T-cell (primary cell): ENCODE measurements around the gene ROBO2. TPM values are rescaled to one million over a fixed set of nuclear protein-coding genes. Genes with fewer than 3 reads are reported as not detected.

Source experiments
- ATAC-seq, 4 experiments: fragments of 200-7000 bp in 3 of 4; fragments of 150-1000 bp in 1 of 4; cut with Tn5 transposase; replicated peaks in 1 of 4; 1 replicate in 3 of 4; 2 replicates in 1 of 4; pipeline ENCODE4 v1.10.0; 2021; ENCODE audit warnings: moderate library complexity in 3 of 4, mild to moderate bottlenecking in 2 of 4, moderate number of reproducible peaks in 1 of 4
- CTCF ChIA-PET, 2 donors: fragments of 300-600 bp; sonication (Branson Sonifier 250); formaldehyde crosslinking; loops; one replicate each; lab custom pipeline; 2022; ENCODE audit warnings: antibody characterized with exemption in 2 of 2; lab: Charles Lee
- POLR2A ChIA-PET, 2 donors: fragments of 300-600 bp; sonication (Branson Sonifier 250); formaldehyde crosslinking; loops; one replicate each; lab custom pipeline; 2022; ENCODE audit warnings: antibody characterized with exemption in 2 of 2; lab: Charles Lee
- DNase-seq, 35 experiments: peaks; one replicate each; pipeline versions ENCODE4 v3.0.0 to v3.0.0-alpha.2; 2013 to 2023
- H3K27ac ChIP-seq: one replicate; pipeline ENCODE4 v1.5.1; 2013; ENCODE audit warnings: low read length
- H3K27me3 ChIP-seq, 2 experiments: replicated peaks in 1 of 2; 1 replicate in 1 of 2; 2 replicates in 1 of 2; pipeline versions ENCODE4 v1.6.1 to v1.7.0; 2013; ENCODE audit warnings: low read length in 1 of 2, mixed read lengths in 1 of 2; ENCODE audit not compliant: control insufficient read depth in 2 of 2, insufficient read depth in 2 of 2; ENCODE audit errors: extremely low read depth in 1 of 2
- H3K36me3 ChIP-seq, 2 donors: 1 replicate in 1 of 2; 2 replicates in 1 of 2; pipeline versions ENCODE4 v1.6.1 to v1.7.0; 2013; ENCODE audit warnings: low read length in 1 of 2; ENCODE audit not compliant: control insufficient read depth in 2 of 2, insufficient read depth in 1 of 2; ENCODE audit errors: extremely low read depth in 1 of 2
- H3K4me1 ChIP-seq, 2 experiments: 1 replicate in 1 of 2; 2 replicates in 1 of 2; pipeline versions ENCODE4 v1.6.1 to v1.7.0; 2013; ENCODE audit warnings: low read length in 2 of 2, mixed read lengths in 1 of 2; ENCODE audit not compliant: insufficient read depth in 2 of 2, control insufficient read depth in 1 of 2; ENCODE audit errors: extremely low read depth in 1 of 2
- H3K4me3 ChIP-seq, 2 donors: 1 replicate in 1 of 2; 2 replicates in 1 of 2; pipeline versions ENCODE4 v1.5.1 to v1.7.0; 2013; ENCODE audit warnings: mild to moderate bottlenecking in 2 of 2, low read length in 1 of 2, moderate library complexity in 1 of 2; ENCODE audit not compliant: control insufficient read depth in 1 of 2; ENCODE audit errors: extremely low read depth in 1 of 2
- H3K9me3 ChIP-seq: 2 replicates; pipeline ENCODE4 v1.7.0; 2013
- H3K27ac Mint-ChIP-seq, 2 donors: one replicate each; pipeline ENCODE4 v1.8.0; 2020 to 2021; ENCODE audit warnings: mild to moderate bottlenecking in 2 of 2, mixed read lengths in 2 of 2
- H3K27me3 Mint-ChIP-seq, 2 donors: one replicate each; pipeline ENCODE4 v1.8.0; 2021 to 2022; ENCODE audit warnings: mixed read lengths in 2 of 2
- H3K36me3 Mint-ChIP-seq: one replicate; pipeline ENCODE4 v1.8.0; 2021; ENCODE audit warnings: mixed read lengths
- H3K4me1 Mint-ChIP-seq, 3 donors: one replicate each; pipeline ENCODE4 v1.8.0; 2020 to 2022; ENCODE audit warnings: mixed read lengths in 3 of 3, mild to moderate bottlenecking in 1 of 3
- H3K4me3 Mint-ChIP-seq, 3 donors: one replicate each; pipeline ENCODE4 v1.8.0; 2020 to 2022; ENCODE audit warnings: mild to moderate bottlenecking in 3 of 3, mixed read lengths in 3 of 3, moderate library complexity in 3 of 3
- H3K9me3 Mint-ChIP-seq, 3 donors: one replicate each; pipeline ENCODE4 v1.8.0; 2020 to 2022; ENCODE audit warnings: mixed read lengths in 3 of 3
- WGBS: methylation state at CpG from one replicate; pipeline ENCODE4 v1.1.5; 2013; ENCODE audit warnings: missing lambda C conversion rate; ENCODE audit not compliant: insufficient coverage; 5-methylcytosine and 5-hydroxymethylcytosine counted together
- total RNA-seq, 35 experiments: library from RNA in 6 of 35; stranded (reverse) in 6 of 35; fragments of 120-200 nt in 1 of 35; gene quantifications; one replicate each; pipeline versions ENCODE4 v1.2.1 to v1.2.4 and lab custom pipeline; 2013 to 2026

ROBO2 gene
- total RNA-seq, 5 donors from 2014 or later (not counting 1 experiment from before 2014, with no cell fraction given): not detected

- no peaks in the 10 kb centered on the region for H3K4me1 Mint-ChIP-seq
- H3K36me3 Mint-ChIP-seq: no peaks in the 10 kb centered on the region
- no peak overlapping the region for H3K4me3 ChIP-seq
- H3K27ac Mint-ChIP-seq: no peak overlapping the region
- no peak overlapping the region for H3K27ac ChIP-seq
- H3K4me3 Mint-ChIP-seq: no peak overlapping the region
- H3K4me1 ChIP-seq: no peaks in the 10 kb centered on the region
- no peaks in the 10 kb centered on the region for H3K9me3 ChIP-seq
- no peaks in the 10 kb centered on the region for H3K27me3 Mint-ChIP-seq
- ChIA-PET POLR2A (no interaction called here), CTCF (no interaction called here)
- DNase-seq (no peak), ATAC-seq (no peak)
- H3K9me3 Mint-ChIP-seq: peaks cover 5 to 16% (median 12%) of the 10 kb centered on the region in 3 donors
- H3K36me3 ChIP-seq: no peaks in the 10 kb centered on the region
- no CpG with 5 or more reads among the region's 3 CpGs for WGBS
- H3K27me3 ChIP-seq: no peaks in the 10 kb centered on the region
Measured at GRCh38 chr3:77125966-77126365, 86.1 kb downstream of the ROBO2 start.

- Mint-ChIP-seq H3K4me3 (no peak overlapping the region), H3K9me3 (peaks cover 0 to 8% (median 2%) of the 10 kb centered on the region in 3 donors), H3K36me3 (no peaks in the 10 kb centered on the region), H3K27ac (no peak overlapping the region), H3K27me3 (no peaks in the 10 kb centered on the region), H3K4me1 (no peaks in the 10 kb centered on the region)
- WGBS: 100% methylated on average over 2 of the region's 12 CpGs
- Histone ChIP-seq H3K27me3 (no peaks in the 10 kb centered on the region), H3K36me3 (no peaks in the 10 kb centered on the region), H3K27ac (no peak overlapping the region), H3K9me3 (no peaks in the 10 kb centered on the region), H3K4me3 (no peak overlapping the region), H3K4me1 (no peaks in the 10 kb centered on the region)
- ChIA-PET POLR2A (no interaction called here), CTCF (no interaction called here)
- ATAC-seq: no peak
- no peak for DNase-seq
Measured at GRCh38 chr3:77134769-77135168, 94.9 kb downstream of the ROBO2 start.

GRCh38 chr3:77137559-77137958, 97.7 kb downstream of the ROBO2 start:
- H3K36me3 ChIP-seq: no peaks in the 10 kb centered on the region
- H3K4me1 ChIP-seq: no peaks in the 10 kb centered on the region
- POLR2A ChIA-PET: no interaction called here
- Mint-ChIP-seq H3K27me3 (no peaks in the 10 kb centered on the region), H3K4me1 (no peaks in the 10 kb centered on the region), H3K4me3 (no peak overlapping the region), H3K9me3 (peaks cover 4 to 9% (median 7%) of the 10 kb centered on the region in 3 donors), H3K36me3 (no peaks in the 10 kb centered on the region), H3K27ac (no peak overlapping the region)
- H3K4me3 ChIP-seq: no peak overlapping the region
- ATAC-seq (no peak), DNase-seq (no peak)
- no peaks in the 10 kb centered on the region for H3K27me3 ChIP-seq
- CTCF ChIA-PET: no interaction called here
- H3K27ac ChIP-seq: no peak overlapping the region
- 67% methylated on average over 5 of the region's 5 CpGs for WGBS
- no peaks in the 10 kb centered on the region for H3K9me3 ChIP-seq

GRCh38 chr3:77139624-77140023, 99.7 kb downstream of the ROBO2 start:
- Histone ChIP-seq H3K4me3 (no peak overlapping the region), H3K9me3 (no peaks in the 10 kb centered on the region), H3K27me3 (no peaks in the 10 kb centered on the region), H3K27ac (no peak overlapping the region), H3K4me1 (no peaks in the 10 kb centered on the region), H3K36me3 (no peaks in the 10 kb centered on the region)
- Mint-ChIP-seq H3K4me1 (no peaks in the 10 kb centered on the region), H3K9me3 (peaks cover 4 to 14% (median 13%) of the 10 kb centered on the region in 3 donors), H3K27me3 (no peaks in the 10 kb centered on the region), H3K36me3 (no peaks in the 10 kb centered on the region), H3K4me3 (no peak overlapping the region), H3K27ac (no peak overlapping the region)
- WGBS: 100% methylated on average over 1 of the region's 3 CpGs
- DNase-seq (no peak), ATAC-seq (no peak)
- ChIA-PET POLR2A (no interaction called here), CTCF (no interaction called here)

GRCh38 chr3:77141423-77141822, 101.5 kb downstream of the ROBO2 start:
- H3K27ac ChIP-seq: no peak overlapping the region
- no peak overlapping the region for H3K4me3 ChIP-seq
- Mint-ChIP-seq H3K4me3 (no peak overlapping the region), H3K36me3 (no peaks in the 10 kb centered on the region), H3K27me3 (no peaks in the 10 kb centered on the region), H3K9me3 (peaks cover 4 to 15% (median 14%) of the 10 kb centered on the region in 3 donors), H3K27ac (no peak overlapping the region), H3K4me1 (no peaks in the 10 kb centered on the region)
- ATAC-seq (no peak), DNase-seq (no peak)
- no peaks in the 10 kb centered on the region for H3K9me3 ChIP-seq
- ChIA-PET CTCF (no interaction called here), POLR2A (no interaction called here)
- H3K36me3 ChIP-seq: no peaks in the 10 kb centered on the region
- H3K27me3 ChIP-seq: no peaks in the 10 kb centered on the region
- WGBS: 60% methylated on average over 2 of the region's 3 CpGs
- H3K4me1 ChIP-seq: no peaks in the 10 kb centered on the region

- no peaks in the 10 kb centered on the region for H3K4me1 ChIP-seq
- Mint-ChIP-seq H3K9me3 (peaks cover 4 to 15% (median 14%) of the 10 kb centered on the region in 3 donors), H3K27ac (no peak overlapping the region), H3K4me1 (no peaks in the 10 kb centered on the region), H3K36me3 (no peaks in the 10 kb centered on the region), H3K4me3 (no peak overlapping the region), H3K27me3 (no peaks in the 10 kb centered on the region)
- no peak overlapping the region for H3K27ac ChIP-seq
- 79% methylated on average over 5 of the region's 6 CpGs for WGBS
- ChIA-PET POLR2A (no interaction called here), CTCF (no interaction called here)
- ATAC-seq (no peak), DNase-seq (no peak)
- no peak overlapping the region for H3K4me3 ChIP-seq
- H3K27me3 ChIP-seq: no peaks in the 10 kb centered on the region
- no peaks in the 10 kb centered on the region for H3K36me3 ChIP-seq
- H3K9me3 ChIP-seq: no peaks in the 10 kb centered on the region
Measured at GRCh38 chr3:77142578-77142977, 102.7 kb downstream of the ROBO2 start.

- DNase-seq (no peak), ATAC-seq (no peak)
- Histone ChIP-seq H3K9me3 (no peaks in the 10 kb centered on the region), H3K4me1 (no peaks in the 10 kb centered on the region), H3K36me3 (no peaks in the 10 kb centered on the region), H3K4me3 (no peak overlapping the region), H3K27me3 (no peaks in the 10 kb centered on the region), H3K27ac (no peak overlapping the region)
- H3K4me3 Mint-ChIP-seq: no peak overlapping the region
- POLR2A ChIA-PET: no interaction called here
- 83% methylated on average over 3 of the region's 7 CpGs for WGBS
- no peaks in the 10 kb centered on the region for H3K4me1 Mint-ChIP-seq
- no peaks in the 10 kb centered on the region for H3K27me3 Mint-ChIP-seq
- CTCF ChIA-PET: no interaction called here
- H3K27ac Mint-ChIP-seq: no peak overlapping the region
- H3K9me3 Mint-ChIP-seq: peaks cover 7 to 25% (median 20%) of the 10 kb centered on the region in 3 donors
- H3K36me3 Mint-ChIP-seq: no peaks in the 10 kb centered on the region
Measured at GRCh38 chr3:77146004-77146403, 106.1 kb downstream of the ROBO2 start.
